ENCODE results near the gene HCN2.

DNA sequence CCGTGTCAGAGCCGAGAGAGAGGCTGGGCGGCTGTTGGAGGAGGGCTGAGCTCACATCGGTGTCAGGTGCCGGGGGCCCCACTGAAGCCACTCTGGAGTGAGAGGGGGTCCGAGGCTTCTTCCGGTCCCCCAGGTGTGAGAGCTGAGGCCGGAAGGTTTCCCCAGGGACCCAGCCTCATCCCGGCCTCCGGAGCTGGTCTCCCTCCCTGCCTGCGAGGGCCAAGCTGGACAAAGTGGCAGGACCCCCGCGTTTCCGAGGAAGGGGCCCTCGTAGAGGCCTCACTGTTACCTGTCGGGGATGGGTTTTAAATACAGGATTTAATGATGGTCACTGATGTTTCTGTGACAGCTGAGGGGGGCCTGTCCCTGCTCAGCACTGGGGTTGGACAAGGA is 6.6 kb downstream of the HCN2 start:
- TF ChIP-seq, protein P1, sequence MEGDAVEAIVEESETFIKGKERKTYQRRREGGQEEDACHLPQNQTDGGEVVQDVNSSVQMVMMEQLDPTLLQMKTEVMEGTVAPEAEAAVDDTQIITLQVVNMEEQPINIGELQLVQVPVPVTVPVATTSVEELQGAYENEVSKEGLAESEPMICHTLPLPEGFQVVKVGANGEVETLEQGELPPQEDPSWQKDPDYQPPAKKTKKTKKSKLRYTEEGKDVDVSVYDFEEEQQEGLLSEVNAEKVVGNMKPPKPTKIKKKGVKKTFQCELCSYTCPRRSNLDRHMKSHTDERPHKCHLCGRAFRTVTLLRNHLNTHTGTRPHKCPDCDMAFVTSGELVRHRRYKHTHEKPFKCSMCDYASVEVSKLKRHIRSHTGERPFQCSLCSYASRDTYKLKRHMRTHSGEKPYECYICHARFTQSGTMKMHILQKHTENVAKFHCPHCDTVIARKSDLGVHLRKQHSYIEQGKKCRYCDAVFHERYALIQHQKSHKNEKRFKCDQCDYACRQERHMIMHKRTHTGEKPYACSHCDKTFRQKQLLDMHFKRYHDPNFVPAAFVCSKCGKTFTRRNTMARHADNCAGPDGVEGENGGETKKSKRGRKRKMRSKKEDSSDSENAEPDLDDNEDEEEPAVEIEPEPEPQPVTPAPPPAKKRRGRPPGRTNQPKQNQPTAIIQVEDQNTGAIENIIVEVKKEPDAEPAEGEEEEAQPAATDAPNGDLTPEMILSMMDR (IDR thresholded peaks at IDR 0.05) = no peak
- TF ChIP-seq POLR2AphosphoS5 (IDR thresholded peaks at IDR 0.05) (no peak), POLR2A (IDR thresholded peaks at IDR 0.05; ENCODE audit: low read depth) (no peak), EP300 (IDR thresholded peaks at IDR 0.05) (no peak)
